Measurements from ENCODE around the gene FUT8.
"Not testable (repeated sequence)": the region's sequence is repeated elsewhere in the genome, so short reads cannot be mapped to it uniquely, and the experiment has no call there.

The FUT8 gene

DNA sequence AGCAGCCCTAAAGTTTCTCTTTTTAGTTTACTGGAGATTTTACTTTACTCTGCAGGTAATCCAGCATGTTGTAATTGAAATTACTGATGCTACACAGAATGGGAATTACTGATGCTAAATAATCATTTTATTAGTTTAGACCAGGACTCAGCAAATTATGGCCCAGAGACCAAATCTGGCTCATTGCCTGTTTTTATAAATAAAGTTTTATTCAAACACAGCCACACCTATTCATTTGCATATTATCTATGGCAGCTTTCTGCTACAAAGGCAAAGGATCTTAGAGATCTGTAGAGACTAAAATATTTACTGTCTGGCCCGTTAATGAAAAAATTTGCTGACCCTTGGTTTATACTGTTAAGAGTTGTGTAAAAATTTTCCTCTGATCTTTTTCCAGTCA, 216.1 kb downstream of the FUT8 start:
- no peak for DNase-seq

DNA sequence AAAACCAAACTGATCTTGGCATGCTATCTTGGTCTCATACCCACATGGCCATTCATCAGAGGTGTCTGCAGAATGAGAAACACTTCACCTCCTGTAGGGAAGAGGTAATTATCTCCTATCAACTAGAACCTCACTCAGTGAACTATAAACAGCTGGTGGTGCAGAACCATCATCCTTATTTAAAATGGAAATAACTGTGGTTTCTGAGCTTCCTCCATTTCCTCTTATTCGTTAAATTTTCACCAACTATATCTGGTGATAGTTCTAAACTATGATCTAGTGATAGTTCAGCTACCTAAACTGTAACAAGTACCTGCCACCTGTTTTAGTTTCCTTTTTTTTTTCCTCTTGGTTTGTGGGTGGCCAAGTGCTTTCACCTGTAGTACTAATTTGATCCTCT, 218.5 kb downstream of the FUT8 start:
- DNase-seq, result no peak

DNA sequence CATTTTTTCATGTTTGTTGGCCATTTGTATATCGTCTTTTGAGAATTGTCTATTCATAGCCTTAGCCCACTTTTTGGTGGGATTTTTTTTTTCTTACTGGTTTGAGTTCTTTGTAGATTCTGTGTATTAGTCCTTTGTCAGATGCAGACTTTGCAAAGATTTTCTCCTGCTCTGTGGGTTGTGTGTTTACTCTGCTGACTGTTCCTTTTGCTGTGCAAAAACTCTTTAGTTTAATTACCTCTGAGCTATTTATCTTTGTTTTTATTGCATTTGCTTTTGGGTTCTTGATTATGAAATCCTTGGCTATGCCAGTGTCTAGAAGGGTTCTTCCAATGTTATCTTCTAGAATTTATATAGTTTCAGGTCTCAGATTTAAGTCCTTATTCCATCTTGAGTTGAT, 220.0 kb downstream of the FUT8 start:
- DNase-seq, result no peak

DNA sequence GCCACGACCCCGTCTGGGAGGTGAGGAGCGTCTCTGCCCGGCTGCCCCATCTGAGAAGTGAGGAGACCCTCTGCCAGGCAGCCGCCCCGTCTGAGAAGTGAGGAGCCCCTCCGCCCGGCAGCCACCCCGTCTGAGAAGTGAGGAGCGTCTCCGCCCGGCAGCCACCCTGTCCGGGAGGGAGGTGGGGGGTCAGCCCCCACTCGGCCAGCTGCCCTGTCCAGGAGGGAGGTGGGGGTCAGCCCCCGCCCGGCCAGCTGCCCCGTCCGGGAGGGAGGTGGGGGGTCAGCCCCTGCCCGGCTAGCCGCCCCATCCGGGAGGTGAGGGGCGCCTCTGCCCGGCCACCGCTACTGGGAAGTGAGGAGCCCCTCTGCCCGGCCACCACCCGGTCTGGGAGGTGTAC, 221.1 kb downstream of the FUT8 start:
- DNase-seq, result not testable (repeated sequence)

DNA sequence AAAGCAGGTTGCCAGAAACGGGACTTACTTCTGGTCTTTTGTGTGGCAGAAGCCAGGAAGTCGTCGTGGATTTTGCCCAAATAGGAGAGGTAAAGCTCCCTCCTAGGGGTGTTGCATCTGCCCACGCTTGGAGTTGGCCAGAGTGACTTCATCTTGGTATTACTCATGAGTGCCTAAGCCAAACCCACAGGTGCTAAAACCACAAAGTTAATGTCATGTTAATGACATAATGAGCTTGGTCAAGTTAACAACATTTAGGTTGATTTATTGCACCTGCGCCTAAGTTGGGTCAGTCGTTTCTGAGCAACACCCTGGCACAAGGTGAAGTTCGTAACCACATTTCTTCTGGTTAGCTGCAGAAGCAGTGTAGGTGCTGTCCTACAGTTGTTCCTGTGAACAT, 225.2 kb downstream of the FUT8 start:
- no peak for DNase-seq

DNA sequence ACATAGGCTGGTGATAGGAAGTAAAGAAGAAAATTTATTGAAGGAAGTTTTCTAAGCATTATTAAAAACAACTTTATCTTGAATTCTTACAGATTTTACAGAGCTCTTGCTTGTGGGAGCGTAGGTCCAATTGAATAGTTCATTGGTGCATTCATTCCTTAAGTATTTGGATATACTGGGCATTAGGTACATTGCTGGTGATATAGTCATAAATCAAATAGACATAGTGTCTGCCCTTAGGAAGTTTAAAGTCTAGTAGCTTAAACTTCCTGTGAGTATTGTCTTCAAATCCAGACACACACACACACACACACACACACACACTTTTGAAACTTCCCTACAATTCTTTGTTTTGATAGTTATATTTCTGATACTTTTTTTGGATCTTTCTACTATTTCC, 226.7 kb downstream of the FUT8 start:
- DNase-seq, result no peak

DNA sequence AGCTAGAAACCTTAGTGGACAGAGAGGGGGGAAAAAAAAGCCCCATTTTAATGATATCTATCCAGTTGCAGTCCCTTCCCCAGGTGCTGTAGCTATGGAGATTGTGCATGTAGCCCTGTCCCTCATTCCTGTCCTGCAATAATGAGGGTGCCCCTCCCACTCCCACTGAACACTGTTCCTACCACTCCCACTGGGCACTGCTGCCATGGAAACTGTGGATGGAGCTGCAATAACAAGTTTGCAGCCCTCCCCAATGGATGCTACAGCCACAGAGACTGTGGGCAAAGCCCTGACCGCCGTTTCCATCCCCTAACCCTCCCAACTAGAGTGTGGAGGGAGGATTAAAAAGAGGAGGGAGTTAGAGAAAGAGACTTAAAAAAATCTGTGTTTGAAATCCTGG, 238.3 kb downstream of the FUT8 start:
- no peak for DNase-seq

DNA sequence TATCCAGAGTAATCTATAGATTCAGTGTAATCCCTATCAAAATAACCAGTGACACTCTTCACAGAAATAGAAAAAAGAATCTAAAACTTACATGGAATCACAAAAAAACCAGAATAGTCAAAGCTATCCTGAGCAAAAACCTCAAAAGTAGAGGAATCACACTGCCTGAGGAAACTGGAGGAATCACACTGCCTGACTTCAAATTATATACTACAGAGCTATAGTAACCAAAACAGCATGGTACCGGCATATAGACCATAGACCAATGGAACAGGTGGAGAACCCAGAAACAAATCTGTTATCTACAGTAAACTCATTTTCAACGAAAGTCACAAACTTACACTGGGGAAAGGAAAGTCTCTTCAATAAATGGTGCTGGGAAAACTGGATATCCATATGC, 244.0 kb downstream of the FUT8 start:
- DNase-seq, result no peak

DNA sequence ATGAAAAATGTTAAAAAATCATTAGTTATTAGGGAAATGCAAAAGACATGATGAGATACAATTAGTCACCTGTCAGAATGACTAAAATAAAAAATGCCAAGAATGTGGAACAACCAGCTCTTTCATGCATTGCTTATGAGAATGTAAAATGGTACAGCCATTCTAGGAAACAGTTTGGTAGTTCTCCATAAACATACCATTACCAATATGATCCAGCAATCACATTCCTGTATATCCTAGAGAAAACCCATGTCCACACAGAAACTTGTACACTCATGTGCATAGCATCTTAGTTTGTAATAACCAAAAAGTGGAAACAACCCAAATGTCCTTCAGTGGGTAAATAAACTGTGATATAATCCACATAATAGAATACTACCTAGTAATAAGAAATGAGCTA, 245.7 kb downstream of the FUT8 start:
- no peak for DNase-seq

DNA sequence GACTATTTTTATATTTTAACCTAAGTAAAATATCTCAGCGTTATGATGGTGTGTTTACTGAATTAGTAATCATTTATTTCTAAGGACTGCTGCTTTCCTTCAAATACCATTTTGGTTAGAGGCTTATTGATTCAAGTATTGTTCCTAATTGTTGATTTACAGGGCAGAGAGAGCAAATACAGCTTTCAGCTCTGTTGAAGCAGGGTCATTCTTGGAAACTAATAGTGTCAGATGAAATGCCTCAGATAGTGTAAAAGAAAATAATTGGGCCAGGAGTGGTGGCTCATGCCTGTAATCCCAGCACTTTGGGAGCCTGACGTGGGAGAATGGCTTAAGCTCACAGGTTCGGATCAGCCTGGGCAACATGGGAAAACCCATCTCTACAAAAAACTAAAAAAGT, 249.3 kb downstream of the FUT8 start:
- no peak for DNase-seq

DNA sequence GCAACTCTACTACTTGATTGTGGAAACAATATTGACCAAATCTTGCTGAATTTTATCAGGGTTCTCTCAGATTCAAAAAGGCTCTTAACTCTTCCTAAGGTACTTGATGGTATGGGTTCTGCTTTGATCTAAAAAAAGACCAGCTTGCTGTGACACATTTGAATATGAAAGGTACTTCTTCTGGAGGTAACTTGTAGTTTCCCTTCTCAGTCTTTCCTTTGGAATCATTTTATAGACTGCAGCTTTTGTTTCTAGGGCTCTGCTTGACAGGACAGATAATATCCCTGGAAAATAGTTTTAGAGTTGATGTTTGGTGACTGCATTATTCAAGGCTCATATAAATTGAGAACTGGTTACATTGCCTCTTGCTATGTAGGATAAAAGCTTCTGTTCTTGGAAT, 251.9 kb downstream of the FUT8 start:
- no peak for DNase-seq

DNA sequence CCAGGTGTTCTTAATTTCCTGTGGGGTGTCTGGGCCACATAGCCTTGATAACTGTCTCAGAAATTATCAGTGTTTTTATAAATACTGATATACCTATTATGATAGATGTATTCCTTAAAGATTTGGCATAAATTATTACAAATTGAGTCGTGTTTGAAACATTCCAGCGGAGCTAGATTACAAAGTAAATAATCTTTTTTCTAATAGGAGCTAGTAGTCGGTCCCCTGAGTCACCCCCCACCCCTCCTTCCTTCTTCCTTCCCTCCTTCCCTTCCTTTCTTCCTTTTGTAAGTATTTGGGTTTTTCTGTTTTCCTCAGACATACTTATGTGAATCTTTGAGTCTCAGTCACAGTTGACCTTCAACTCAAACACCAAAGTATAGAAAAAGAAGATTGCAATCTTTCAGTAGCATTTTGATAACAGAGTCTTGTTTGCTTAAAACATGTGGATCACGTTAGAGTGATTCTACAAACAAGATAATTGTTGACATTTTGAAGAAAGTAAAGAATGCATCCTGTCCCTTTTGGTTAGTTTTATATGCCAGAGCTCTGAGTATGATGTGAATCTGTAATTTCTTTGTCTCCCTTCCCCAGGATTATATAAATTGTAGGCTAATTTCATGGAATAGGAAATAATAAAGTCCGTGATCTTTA, 264.0 kb downstream of the FUT8 start:
- no peak for DNase-seq

DNA sequence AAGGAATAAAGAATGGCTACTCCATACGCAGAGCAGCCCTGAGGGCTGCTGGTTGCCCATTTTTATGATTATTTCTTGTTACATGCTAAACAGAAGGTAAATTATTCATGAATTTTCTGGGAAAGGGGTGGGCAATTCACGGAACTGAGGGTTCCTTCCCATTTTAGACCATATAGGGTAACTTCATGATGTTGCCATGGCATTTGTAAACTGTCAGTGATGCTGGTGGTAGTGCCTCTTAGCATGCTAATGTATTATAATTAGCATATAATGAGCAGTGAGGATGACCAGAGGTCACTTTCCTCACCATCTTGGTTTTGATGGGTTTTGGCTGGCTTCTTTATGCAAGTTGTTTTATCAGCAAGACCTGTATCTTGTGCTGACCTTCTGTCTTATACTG, 273.0 kb downstream of the FUT8 start:
- DNase-seq, result no peak

DNA sequence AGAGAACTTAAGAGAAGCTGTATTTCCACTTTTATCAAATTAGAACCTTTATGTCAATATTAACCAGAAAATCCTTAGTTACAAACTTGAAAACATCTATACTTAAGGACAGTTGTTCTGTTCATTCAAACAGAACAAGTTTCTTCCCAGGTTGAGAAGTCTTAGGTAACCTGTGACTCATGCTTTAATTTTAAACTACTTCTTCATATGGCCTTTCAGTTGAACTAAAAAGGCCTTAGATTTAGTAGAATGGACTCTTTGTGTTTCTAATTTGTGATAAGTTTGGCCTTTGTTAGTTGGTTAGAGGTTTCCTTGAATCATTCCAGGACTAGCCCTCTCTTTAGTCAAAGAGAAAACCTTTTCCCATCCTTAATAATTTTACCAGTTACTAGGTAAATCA, 274.2 kb downstream of the FUT8 start:
- no peak for DNase-seq

DNA sequence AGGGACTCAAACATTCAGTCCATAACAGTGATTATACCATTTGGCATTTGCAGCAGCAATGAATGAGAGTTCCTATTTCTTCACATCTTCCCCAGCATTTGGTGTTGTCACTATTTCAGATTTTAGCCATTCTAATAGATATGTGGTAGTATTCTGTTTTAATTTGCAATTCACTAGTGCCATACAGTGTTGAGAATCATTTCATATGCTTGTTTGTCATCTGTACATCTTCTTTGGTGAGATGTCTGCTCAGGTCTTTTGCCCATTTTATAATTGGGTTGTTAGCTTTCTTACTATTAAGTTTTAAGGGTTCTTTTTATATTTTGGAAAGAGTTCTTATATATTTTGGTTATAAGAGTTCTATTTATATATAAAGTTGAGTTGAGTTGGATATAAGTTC, 276.5 kb downstream of the FUT8 start:
- no peak for DNase-seq

DNA sequence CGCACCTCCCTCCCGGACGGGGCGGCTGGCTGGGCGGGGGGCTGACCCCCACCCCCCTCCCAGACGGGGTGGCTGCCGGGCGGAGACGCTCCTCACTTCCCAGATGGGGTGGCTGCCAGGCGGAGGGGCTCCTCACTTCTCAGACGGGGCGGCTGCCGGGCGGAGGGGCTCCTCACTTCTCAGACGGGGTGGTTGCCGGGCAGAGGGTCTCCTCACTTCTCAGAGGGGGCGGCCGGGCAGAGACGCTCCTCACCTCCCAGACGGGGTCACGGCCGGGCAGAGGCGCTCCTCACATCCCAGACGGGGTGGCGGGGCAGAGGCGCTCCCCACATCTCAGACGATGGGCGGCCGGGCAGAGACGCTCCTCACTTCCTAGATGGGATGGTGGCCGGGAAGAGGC, 280.0 kb downstream of the FUT8 start:
- not testable (repeated sequence) for DNase-seq

DNA sequence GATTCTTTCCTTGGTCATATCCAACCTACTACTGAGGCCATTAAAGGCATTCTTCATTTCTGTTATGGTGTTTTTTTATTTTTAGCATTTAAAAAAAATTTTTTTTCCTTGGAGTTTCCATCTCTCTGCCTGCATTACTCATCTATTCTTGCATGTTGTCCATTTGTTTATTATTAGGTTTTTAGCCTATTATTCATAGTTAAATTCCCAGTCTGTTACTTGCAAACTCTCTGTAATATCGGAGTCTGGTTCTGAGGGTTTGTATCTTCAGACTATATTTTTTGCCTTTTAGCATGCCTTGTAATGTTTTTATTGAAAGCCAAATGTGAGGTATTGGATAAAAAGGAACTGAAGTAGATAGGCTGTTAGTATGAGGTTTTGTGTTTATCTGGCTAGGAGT, 284.3 kb downstream of the FUT8 start:
- DNase-seq, result no peak

DNA sequence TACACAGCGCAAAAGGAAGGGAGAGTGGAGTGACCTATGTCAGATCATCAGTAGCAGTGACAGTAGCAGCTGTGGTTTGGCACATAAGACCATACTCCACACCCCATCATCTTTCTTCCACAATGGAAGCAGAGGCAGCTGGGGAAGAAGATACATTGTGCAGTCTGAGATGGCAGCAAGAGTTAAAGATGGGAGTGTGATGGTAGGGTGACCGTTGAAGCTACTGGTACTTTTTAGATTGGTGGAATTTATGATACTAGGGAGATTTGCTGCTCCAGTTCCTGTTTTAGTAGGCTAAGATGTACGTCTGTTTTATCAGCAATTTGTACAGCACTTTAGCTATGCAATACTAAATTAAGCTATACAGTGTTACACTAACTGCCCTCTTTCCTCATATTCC, 291.0 kb downstream of the FUT8 start:
- DNase-seq, result no peak

DNA sequence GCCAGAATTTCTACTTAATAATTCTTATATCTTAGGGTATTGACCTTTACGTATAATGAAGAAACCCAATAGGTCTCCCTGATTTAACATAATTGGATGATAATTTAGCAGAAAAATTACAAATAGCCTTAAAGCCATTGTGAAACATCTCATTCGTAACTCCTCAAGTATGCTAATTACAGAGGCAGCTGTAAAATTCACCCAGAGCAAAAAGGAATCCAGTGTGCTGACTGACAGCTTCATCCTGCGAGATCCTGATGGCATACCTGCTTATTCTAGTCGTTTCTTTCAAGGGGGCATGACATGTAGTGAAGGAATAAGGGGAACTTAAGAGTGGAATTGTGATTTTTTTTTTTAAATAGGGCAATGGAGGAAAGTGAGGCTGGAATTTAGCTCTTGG, 291.5 kb downstream of the FUT8 start:
- no peak for DNase-seq

DNA sequence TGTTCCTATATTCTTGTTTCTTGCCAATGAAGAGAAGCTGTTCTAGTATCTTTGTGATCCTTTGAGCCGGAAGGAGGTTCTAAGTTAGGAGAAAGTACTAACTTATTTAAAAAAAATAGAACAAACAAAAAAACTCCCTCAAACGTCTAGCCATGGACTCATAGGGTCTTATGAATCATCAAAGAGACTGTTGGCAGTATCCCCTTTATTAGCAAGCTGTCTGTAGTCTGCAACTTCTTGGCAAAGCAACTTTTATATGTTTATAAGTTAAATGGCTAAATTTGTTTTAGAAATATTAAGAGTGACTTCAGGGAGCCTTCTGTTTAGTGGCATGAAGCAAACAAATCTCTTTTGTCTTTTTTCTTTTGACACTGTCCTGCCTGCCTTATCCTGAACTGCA, 291.9 kb downstream of the FUT8 start:
- DNase-seq, result no peak

DNA sequence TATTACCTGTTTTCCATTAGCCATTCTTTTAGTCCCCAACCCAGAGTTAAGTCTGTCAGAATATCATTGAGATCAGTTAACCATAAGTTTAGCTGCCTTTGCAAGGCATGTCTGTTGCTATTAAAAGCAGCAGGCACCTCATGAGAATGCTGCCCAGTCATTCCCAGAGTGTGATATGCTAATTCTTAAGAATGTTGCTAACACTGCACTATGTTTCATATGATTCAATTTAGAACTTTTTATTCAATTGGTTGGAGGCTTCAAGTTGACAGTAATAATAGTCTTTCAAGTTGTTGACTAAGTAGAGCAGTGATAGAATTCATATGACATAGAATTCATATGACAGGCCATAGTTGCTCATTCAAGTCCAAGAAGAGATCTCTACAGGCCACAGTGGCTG, 292.3 kb downstream of the FUT8 start:
- DNase-seq, result no peak

DNA sequence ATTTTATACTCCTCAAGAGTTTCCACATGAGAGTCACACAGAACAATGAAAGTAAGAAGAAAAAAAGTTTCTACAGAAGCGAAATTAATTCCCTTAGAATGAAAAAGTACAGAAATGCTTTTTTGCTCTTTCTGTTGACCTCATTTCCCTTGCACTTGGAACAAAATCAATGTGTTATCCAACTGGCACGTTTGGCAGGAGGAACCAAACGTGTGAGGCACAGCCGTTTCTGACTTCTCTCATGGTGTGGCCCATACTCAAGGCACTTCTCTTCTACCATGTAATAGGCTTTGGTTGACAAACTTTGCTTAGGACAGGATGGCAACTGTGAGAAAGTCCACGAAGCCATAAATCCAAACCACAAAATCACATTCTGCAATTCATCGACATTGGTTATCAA, 297.0 kb downstream of the FUT8 start:
- no peak for DNase-seq

DNA sequence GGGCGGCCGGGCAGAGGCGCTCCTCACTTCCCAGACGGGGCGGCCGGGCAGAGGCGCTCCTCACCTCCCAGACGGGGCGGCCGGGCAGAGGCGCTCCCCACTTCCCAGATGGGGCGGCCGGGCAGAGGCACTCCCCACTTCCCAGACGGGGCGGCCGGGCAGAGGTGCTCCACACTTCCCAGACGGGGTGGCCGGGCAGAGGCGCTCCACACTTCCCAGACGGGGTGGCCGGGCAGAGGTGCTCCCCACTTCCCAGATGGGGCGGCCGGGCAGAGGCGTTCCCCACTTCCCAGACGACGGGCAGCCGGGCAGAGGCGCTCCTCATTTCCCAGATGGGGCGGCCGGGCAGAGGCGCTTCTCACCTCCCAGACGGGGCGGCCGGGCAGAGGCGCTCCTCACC, 304.3 kb downstream of the FUT8 start:
- not testable (repeated sequence) for DNase-seq

DNA sequence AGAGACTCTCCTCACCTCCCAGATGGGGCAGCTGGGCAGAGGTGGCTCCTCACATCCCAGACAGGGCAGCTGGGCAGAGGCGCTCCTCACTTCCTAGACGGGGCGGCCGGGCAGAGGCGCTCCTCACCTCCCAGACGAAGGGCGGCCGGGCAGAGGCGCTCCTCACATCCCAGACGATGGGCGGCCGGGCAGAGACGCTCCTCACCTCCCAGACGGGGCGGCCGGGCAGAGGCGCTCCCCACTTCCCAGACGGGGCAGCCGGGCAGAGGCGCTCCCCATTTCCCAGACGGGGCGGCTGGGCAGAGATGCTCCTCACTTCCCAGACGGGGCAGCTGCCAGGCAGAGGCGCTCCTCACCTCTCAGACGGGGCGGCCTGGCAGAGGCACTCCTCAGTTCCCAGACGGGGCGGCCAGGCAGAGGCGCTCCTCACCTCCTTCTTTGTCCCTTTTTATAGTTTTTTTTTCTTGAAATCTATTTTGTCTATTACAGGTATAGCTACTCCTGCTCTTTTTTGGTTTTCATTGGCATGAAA, 304.9 kb downstream of the FUT8 start:
- DNase-seq, result not testable (repeated sequence)

DNA sequence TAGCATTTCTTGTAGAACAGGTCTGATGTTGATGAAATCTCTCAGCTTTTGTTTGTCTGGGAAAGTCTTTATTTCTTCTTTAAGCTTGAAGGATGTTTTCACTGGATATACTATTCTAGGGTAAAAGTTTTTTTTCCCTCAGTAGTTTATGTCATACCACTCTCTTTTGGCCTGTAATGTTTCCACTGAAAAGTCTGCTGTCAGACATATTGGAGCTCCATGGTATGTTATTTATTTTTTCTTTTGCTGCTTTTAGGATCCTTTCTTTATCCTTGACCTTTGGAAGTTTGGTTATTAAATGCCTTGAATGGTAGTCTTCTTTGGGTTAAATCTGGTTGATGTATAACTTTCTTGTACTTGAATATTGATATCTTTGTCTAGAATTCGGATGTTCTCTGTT, 306.1 kb downstream of the FUT8 start:
- DNase-seq, result no peak

DNA sequence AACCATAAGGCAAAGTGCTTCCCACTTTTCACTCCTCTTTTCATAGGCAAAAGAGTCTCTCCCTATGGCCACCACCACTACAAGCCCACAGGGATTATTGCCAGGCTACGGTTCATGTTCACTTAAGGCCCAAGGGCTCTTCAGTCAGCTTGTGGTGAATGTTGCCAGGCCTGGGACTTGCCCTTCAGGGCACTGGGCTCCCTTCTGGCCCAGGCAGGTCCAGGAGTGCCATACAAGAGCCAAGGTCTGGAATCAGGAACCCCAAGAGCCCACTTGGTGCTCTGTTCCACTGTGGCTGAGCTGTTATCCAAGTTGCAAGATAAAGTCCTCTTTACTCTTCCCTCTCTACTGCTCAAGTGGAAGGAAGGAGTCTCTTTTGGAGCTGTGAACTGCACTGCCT, 307.6 kb downstream of the FUT8 start:
- no peak for DNase-seq

All from activated CD4-positive, alpha-beta T cell treated with anti-CD3 and anti-CD28 coated beads, Interleukin-2, amount 50 U/mL, for 1 hour (primary cell).